SU-DHL-6 (cell line): Measurements from ENCODE around the gene DNAJB2.

Experiments used
- CTCF ChIP-seq: fragments of 200-600 bp; sonication (generic); IDR thresholded peaks from one replicate; pipeline ENCODE4 v1.5.1; 2017; ENCODE audit warnings: antibody characterized with exemption, mild to moderate bottlenecking, low read length, moderate library complexity; ENCODE audit not compliant: insufficient read depth, poor library complexity, severe bottlenecking
- EZH2phosphoT487 ChIP-seq: fragments of 200-600 bp; sonication (generic), shearing (Covaris generic); conservative IDR thresholded peaks from 2 replicates; pipeline ENCODE4 v1.6.1; 2018; ENCODE audit warnings: mild to moderate bottlenecking, antibody characterized with exemption, low read length, moderate library complexity, mixed read lengths

- TF ChIP-seq CTCF: no peak
- no peak for TF ChIP-seq EZH2phosphoT487
These were observed 9.7 kb upstream of the DNAJB2 start for GRCh38 chr2:219269362-219270054.
